Endothelial cell of umbilical vein (primary cell): ENCODE results near the gene UGT2B7.

Experiments
- CTCF ChIP-seq, 2 donors: IDR thresholded peaks; 1 replicate in 1 of 2; 2 replicates in 1 of 2; pipeline ENCODE4 v1.5.1; 2011; ENCODE audit warnings: low read length in 2 of 2, mild to moderate bottlenecking in 2 of 2, moderate library complexity in 2 of 2, control low read depth in 1 of 2, inconsistent platforms in 1 of 2, low read depth in 1 of 2; ENCODE audit not compliant: insufficient read depth in 1 of 2; ENCODE audit errors: extremely low read depth in 1 of 2
- EZH2 ChIP-seq: IDR thresholded peaks from 2 replicates; pipeline ENCODE4 v1.6.1; 2012; ENCODE audit warnings: borderline replicate concordance, low read depth, mild to moderate bottlenecking, moderate library complexity, low read length, inconsistent platforms; ENCODE audit not compliant: severe bottlenecking
- FOS ChIP-seq: IDR thresholded peaks from 2 replicates; pipeline ENCODE4 v1.6.1; 2011; ENCODE audit warnings: mild to moderate bottlenecking, low read length, moderate library complexity, borderline replicate concordance; ENCODE audit not compliant: insufficient read depth
- JUN ChIP-seq: IDR thresholded peaks from 2 replicates; pipeline ENCODE4 v1.6.1; 2011; ENCODE audit warnings: borderline replicate concordance, low read depth; ENCODE audit not compliant: insufficient read length, insufficient read depth
- MYC ChIP-seq: IDR thresholded peaks from one replicate; pipeline ENCODE4 v1.6.1; 2011; ENCODE audit warnings: mild to moderate bottlenecking, low read depth, low read length

GRCh38 chr4:69095301-69095731, 958 bp upstream of the UGT2B7 start:
- TF ChIP-seq CTCF (IDR thresholded peaks at IDR 0.05; ENCODE audit: extremely low read depth in 1 of 2, insufficient read depth in 1 of 2, low read depth in 1 of 2, low read length in 2 of 2) (no peak), JUN (peak; percentile 77), MYC (no peak), EZH2 (no peak), FOS (peak; percentile 69)
